ENCODE results near the gene PGAM5. TPM values are rescaled to one million over a fixed set of nuclear protein-coding genes. Genes with fewer than 3 reads are reported as not detected.
A peak's percentile ranks its signal among the peaks of the same experiment; 100 is the strongest.

The PGAM5 gene
- total RNA-seq: 10 to 100 TPM; 16.7 to 43.6 (median 25.4) TPM

- TF ChIP-seq POLR2AphosphoS5 (IDR thresholded peaks at IDR 0.05): peak; percentile 61 to 94 (median 86)
- no peak for TF ChIP-seq EP300 (IDR thresholded peaks at IDR 0.05; ENCODE audit: low read depth)
- peak; percentile 78 for TF ChIP-seq POLR2A (IDR thresholded peaks at IDR 0.05)
- Histone ChIP-seq H3K36me3 (peaks cover 0 to 5% (median 0%) of the 10 kb centered on the region in 4 donors), H3K4me3 (peak within 1 kb of the TSS; percentile 90 to 94 (median 93)), H3K9me3 (no peaks in the 10 kb centered on the region), H3K27me3 (no peaks in the 10 kb centered on the region), H3K4me1 (peaks cover 7 to 24% (median 16%) of the 10 kb centered on the region in 4 donors), H3K27ac (peak within 1 kb of the TSS; percentile 82 to 91 (median 84))
- DNase-seq: peak; percentile 93
- intact Hi-C loops (cut with DNase I; ENCODE audit: low total_unique reads) (no loop called here), in situ Hi-C loops (cut with MboI; ENCODE audit: low pct_ligation_motif_present in 1 of 4, low pct_unique_long_range_greater_than_20kb in 1 of 4, low sequenced_read_pairs in 3 of 4) (no loop called here)
- WGBS, 2 donors (ENCODE audit: low coverage in 1 of 2): 0% methylated on average over 59 of the region's 94 CpGs; no CpG with 5 or more reads in 1 of the 2 donors
Measured at GRCh38 chr12:132710405-132711079, at the start of gene PGAM5. Gene PGAM5, plus strand, starts transcription at chr12:132710842. Its CDS starts 35 bp downstream, at chr12:132710877.

GRCh38 chr12:132660996-132661395 is 49.6 kb upstream of the PGAM5 start:
- Histone ChIP-seq H3K9me3 (no peaks in the 10 kb centered on the region), H3K27me3 (no peaks in the 10 kb centered on the region), H3K4me3 (no peak overlapping the region), H3K4me1 (no peaks in the 10 kb centered on the region), H3K27ac (no peak overlapping the region), H3K36me3 (peaks cover 0 to 42% (median 20%) of the 10 kb centered on the region in 4 donors)
- WGBS, 2 donors (ENCODE audit: low coverage in 1 of 2): 87 to 100% methylated on average over 1 to 11 of the region's 11 CpGs
- intact Hi-C loops (cut with DNase I; ENCODE audit: low total_unique reads) (no loop called here), in situ Hi-C loops (cut with MboI; ENCODE audit: low pct_ligation_motif_present in 1 of 4, low pct_unique_long_range_greater_than_20kb in 1 of 4, low sequenced_read_pairs in 3 of 4) (no loop called here)
- TF ChIP-seq POLR2A (IDR thresholded peaks at IDR 0.05) (no peak), CTCF (IDR thresholded peaks at IDR 0.05) (no peak), EP300 (IDR thresholded peaks at IDR 0.05; ENCODE audit: low read depth) (no peak), POLR2AphosphoS5 (IDR thresholded peaks at IDR 0.05) (no peak)
- no peak for DNase-seq

- TF ChIP-seq EP300 (IDR thresholded peaks at IDR 0.05; ENCODE audit: low read depth) (no peak), POLR2AphosphoS5 (IDR thresholded peaks at IDR 0.05) (no peak), CTCF (IDR thresholded peaks at IDR 0.05) (no peak), POLR2A (IDR thresholded peaks at IDR 0.05) (no peak)
- in situ Hi-C loops (cut with MboI; ENCODE audit: low pct_ligation_motif_present in 1 of 4, low pct_unique_long_range_greater_than_20kb in 1 of 4, low sequenced_read_pairs in 3 of 4): no loop called here
- H3K27me3 ChIP-seq: no peaks in the 10 kb centered on the region
- no peaks in the 10 kb centered on the region for H3K9me3 ChIP-seq
- no peaks in the 10 kb centered on the region for H3K4me1 ChIP-seq
- DNase-seq: no peak
- no peak overlapping the region for H3K27ac ChIP-seq
- intact Hi-C loops (cut with DNase I; ENCODE audit: low total_unique reads): no loop called here
- no peak overlapping the region for H3K4me3 ChIP-seq
- 70 to 76% methylated on average over 5 of the region's 5 CpGs for WGBS, 2 donors (ENCODE audit: low coverage in 1 of 2)
- peaks cover 0 to 43% (median 20%) of the 10 kb centered on the region in 4 donors for H3K36me3 ChIP-seq
Measured at GRCh38 chr12:132661972-132662371, 48.7 kb upstream of the PGAM5 start.

- Histone ChIP-seq H3K9me3 (no peaks in the 10 kb centered on the region), H3K27me3 (no peaks in the 10 kb centered on the region), H3K27ac (no peak overlapping the region), H3K36me3 (peaks cover 0 to 48% (median 21%) of the 10 kb centered on the region in 4 donors), H3K4me1 (no peaks in the 10 kb centered on the region), H3K4me3 (no peak overlapping the region)
- WGBS, 2 donors (ENCODE audit: low coverage in 1 of 2): 90 to 97% methylated on average over 3 to 29 of the region's 29 CpGs
- TF ChIP-seq EP300 (IDR thresholded peaks at IDR 0.05; ENCODE audit: low read depth) (no peak), CTCF (IDR thresholded peaks at IDR 0.05) (no peak), POLR2A (IDR thresholded peaks at IDR 0.05) (no peak), POLR2AphosphoS5 (IDR thresholded peaks at IDR 0.05) (no peak)
- in situ Hi-C loops (cut with MboI; ENCODE audit: low pct_ligation_motif_present in 1 of 4, low pct_unique_long_range_greater_than_20kb in 1 of 4, low sequenced_read_pairs in 3 of 4): no loop called here
- no peak for DNase-seq
- intact Hi-C loops (cut with DNase I; ENCODE audit: low total_unique reads): no loop called here
Measured at GRCh38 chr12:132662901-132663755, 47.5 kb upstream of the PGAM5 start.

Measured in transverse colon (tissue), 4 donors.